NT2/D1 (cell line): ENCODE results near the gene GCSAM.

ENCODE experiments used
- DNase-seq: peaks from one replicate; pipeline ENCODE4 v3.0.0-alpha.2; 2011; ENCODE audit warnings: low read depth, low spot score
- H3K27me3 ChIP-seq: 2 replicates; pipeline ENCODE4 v1.6.0; 2011; ENCODE audit warnings: mild to moderate bottlenecking; ENCODE audit not compliant: insufficient read length, insufficient read depth
- H3K36me3 ChIP-seq: 2 replicates; pipeline ENCODE4 v1.6.1; 2011; ENCODE audit warnings: mild to moderate bottlenecking, low read length, mixed read lengths; ENCODE audit not compliant: insufficient read depth, insufficient read length
- H3K4me1 ChIP-seq: 2 replicates; pipeline ENCODE4 v1.5.1; 2011; ENCODE audit not compliant: insufficient read depth, insufficient read length
- H3K4me3 ChIP-seq: 2 replicates; pipeline ENCODE4 v1.5.1; 2011; ENCODE audit warnings: low read depth; ENCODE audit not compliant: insufficient read length
- H3K9ac ChIP-seq: 2 replicates; pipeline ENCODE4 v1.6.0; 2011; ENCODE audit warnings: low read depth; ENCODE audit not compliant: insufficient read length
- H3K9me3 ChIP-seq: 2 replicates; pipeline ENCODE4 v1.5.1; 2011; ENCODE audit warnings: mild to moderate bottlenecking, low read length; ENCODE audit not compliant: insufficient read depth
- SUZ12 ChIP-seq: IDR thresholded peaks from 2 replicates; pipeline ENCODE4 v1.6.1; 2011; ENCODE audit not compliant: insufficient read length, insufficient read depth; ENCODE audit errors: extremely low read depth
- YY1 ChIP-seq: IDR thresholded peaks from 2 replicates; pipeline ENCODE4 v1.6.1; 2011; ENCODE audit not compliant: insufficient read length, insufficient read depth
- ZNF274 ChIP-seq: IDR thresholded peaks from 2 replicates; pipeline ENCODE4 v1.6.1; 2011; ENCODE audit warnings: mild to moderate bottlenecking, low read depth, low read length

Gene GCSAM

GRCh38 chr3:112134335-112135124, 1.5 kb upstream of the GCSAM start:
- no peak overlapping the region for H3K4me3 ChIP-seq
- no peaks in the 10 kb centered on the region for H3K4me1 ChIP-seq
- no peak for DNase-seq
- H3K9me3 ChIP-seq, result no peaks in the 10 kb centered on the region
- H3K9ac ChIP-seq, result no peak overlapping the region
- TF ChIP-seq YY1 (no peak), ZNF274 (no peak), SUZ12 (no peak)
- peaks cover 11% of the 10 kb centered on the region for H3K36me3 ChIP-seq
- H3K27me3 ChIP-seq, result no peaks in the 10 kb centered on the region

GRCh38 chr3:112133626-112134334, 732 bp upstream of the GCSAM start:
- DNase-seq, result no peak
- Histone ChIP-seq H3K27me3 (no peaks in the 10 kb centered on the region), H3K4me3 (no peak overlapping the region), H3K9ac (no peak overlapping the region), H3K9me3 (no peaks in the 10 kb centered on the region), H3K36me3 (peaks cover 13% of the 10 kb centered on the region), H3K4me1 (peaks cover 1% of the 10 kb centered on the region)
- TF ChIP-seq ZNF274, result no peak
- no peak for TF ChIP-seq SUZ12
- no peak for TF ChIP-seq YY1

- Histone ChIP-seq H3K4me1 (peaks cover 2% of the 10 kb centered on the region), H3K36me3 (peaks cover 17% of the 10 kb centered on the region), H3K4me3 (no peak overlapping the region), H3K9ac (no peak overlapping the region), H3K27me3 (no peaks in the 10 kb centered on the region), H3K9me3 (no peaks in the 10 kb centered on the region)
- no peak for DNase-seq
- no peak for TF ChIP-seq YY1
- no peak for TF ChIP-seq SUZ12
These were observed 494 bp downstream of the GCSAM start for GRCh38 chr3:112132554-112132953.

- Histone ChIP-seq H3K4me1 (peaks cover 2% of the 10 kb centered on the region), H3K36me3 (peaks cover 17% of the 10 kb centered on the region), H3K27me3 (no peaks in the 10 kb centered on the region), H3K9ac (no peak overlapping the region), H3K4me3 (no peak overlapping the region), H3K9me3 (no peaks in the 10 kb centered on the region)
- DNase-seq, result no peak
- no peak for TF ChIP-seq YY1
- TF ChIP-seq ZNF274, result no peak
- TF ChIP-seq SUZ12, result no peak
These were observed 960 bp downstream of the GCSAM start for GRCh38 chr3:112132088-112132487.

- Histone ChIP-seq H3K4me3 (no peak overlapping the region), H3K36me3 (peaks cover 17% of the 10 kb centered on the region), H3K27me3 (no peaks in the 10 kb centered on the region), H3K4me1 (peaks cover 2% of the 10 kb centered on the region), H3K9me3 (no peaks in the 10 kb centered on the region), H3K9ac (no peak overlapping the region)
- TF ChIP-seq ZNF274 (no peak), YY1 (no peak), SUZ12 (no peak)
- no peak for DNase-seq
These were observed 1.9 kb downstream of the GCSAM start for GRCh38 chr3:112131111-112131510.

- Histone ChIP-seq H3K9ac (no peak overlapping the region), H3K9me3 (no peaks in the 10 kb centered on the region), H3K27me3 (no peaks in the 10 kb centered on the region), H3K4me3 (no peak overlapping the region), H3K36me3 (peaks cover 17% of the 10 kb centered on the region), H3K4me1 (peaks cover 2% of the 10 kb centered on the region)
- TF ChIP-seq YY1 (no peak), ZNF274 (no peak), SUZ12 (no peak)
- DNase-seq, result no peak
These were observed 2.4 kb downstream of the GCSAM start for GRCh38 chr3:112130638-112130993.

- no peaks in the 10 kb centered on the region for H3K27me3 ChIP-seq
- peaks cover 17% of the 10 kb centered on the region for H3K36me3 ChIP-seq
- TF ChIP-seq YY1 (no peak), ZNF274 (no peak), SUZ12 (no peak)
- no peak for DNase-seq
- no peaks in the 10 kb centered on the region for H3K9me3 ChIP-seq
- H3K9ac ChIP-seq, result no peak overlapping the region
- peaks cover 2% of the 10 kb centered on the region for H3K4me1 ChIP-seq
- H3K4me3 ChIP-seq, result no peak overlapping the region
These were observed 3.0 kb downstream of the GCSAM start for GRCh38 chr3:112129925-112130637.
